22Rv1 (cell line): Measurements from ENCODE around the gene NRG3.

Experiments
- H3K27ac ChIP-seq: fragments of 450-650 bp; 2 replicates; pipeline ENCODE4 v1.5.1; 2017
- CTCF ChIP-seq: fragments of 450-650 bp; IDR thresholded peaks from 2 replicates; pipeline ENCODE4 v1.5.1; 2017; ENCODE audit warnings: mild to moderate bottlenecking
- ZFX ChIP-seq: fragments of 450-650 bp; IDR thresholded peaks from 2 replicates; pipeline ENCODE4 v1.6.1; 2017; ENCODE audit warnings: antibody characterized with exemption, borderline replicate concordance

Gene NRG3

GRCh38 chr10:82399850-82400249 lies 524.9 kb downstream of the NRG3 start:
- TF ChIP-seq CTCF (no peak), ZFX (no peak)
- H3K27ac ChIP-seq: no peak overlapping the region

- TF ChIP-seq ZFX: no peak
- no peak for TF ChIP-seq CTCF
- no peak overlapping the region for H3K27ac ChIP-seq
Observed at GRCh38 chr10:82400841-82401240, 525.8 kb downstream of the NRG3 start.

- TF ChIP-seq ZFX: no peak
- no peak for TF ChIP-seq CTCF
- no peak overlapping the region for H3K27ac ChIP-seq
Observed at GRCh38 chr10:82402906-82403401, 528.0 kb downstream of the NRG3 start.

GRCh38 chr10:82409671-82410070 lies 534.7 kb downstream of the NRG3 start:
- TF ChIP-seq ZFX (no peak), CTCF (no peak)
- no peak overlapping the region for H3K27ac ChIP-seq

- TF ChIP-seq CTCF (no peak), ZFX (no peak)
- no peak overlapping the region for H3K27ac ChIP-seq
Observed at GRCh38 chr10:82411416-82411815, 536.4 kb downstream of the NRG3 start.

GRCh38 chr10:82420001-82420400 lies 545.0 kb downstream of the NRG3 start:
- H3K27ac ChIP-seq: no peak overlapping the region
- TF ChIP-seq CTCF (no peak), ZFX (no peak)

GRCh38 chr10:82429302-82429701 lies 554.3 kb downstream of the NRG3 start:
- TF ChIP-seq CTCF (no peak), ZFX (no peak)
- H3K27ac ChIP-seq: no peak overlapping the region
